ENCODE data around the gene SLC9A3.

Gene SLC9A3

DNA sequence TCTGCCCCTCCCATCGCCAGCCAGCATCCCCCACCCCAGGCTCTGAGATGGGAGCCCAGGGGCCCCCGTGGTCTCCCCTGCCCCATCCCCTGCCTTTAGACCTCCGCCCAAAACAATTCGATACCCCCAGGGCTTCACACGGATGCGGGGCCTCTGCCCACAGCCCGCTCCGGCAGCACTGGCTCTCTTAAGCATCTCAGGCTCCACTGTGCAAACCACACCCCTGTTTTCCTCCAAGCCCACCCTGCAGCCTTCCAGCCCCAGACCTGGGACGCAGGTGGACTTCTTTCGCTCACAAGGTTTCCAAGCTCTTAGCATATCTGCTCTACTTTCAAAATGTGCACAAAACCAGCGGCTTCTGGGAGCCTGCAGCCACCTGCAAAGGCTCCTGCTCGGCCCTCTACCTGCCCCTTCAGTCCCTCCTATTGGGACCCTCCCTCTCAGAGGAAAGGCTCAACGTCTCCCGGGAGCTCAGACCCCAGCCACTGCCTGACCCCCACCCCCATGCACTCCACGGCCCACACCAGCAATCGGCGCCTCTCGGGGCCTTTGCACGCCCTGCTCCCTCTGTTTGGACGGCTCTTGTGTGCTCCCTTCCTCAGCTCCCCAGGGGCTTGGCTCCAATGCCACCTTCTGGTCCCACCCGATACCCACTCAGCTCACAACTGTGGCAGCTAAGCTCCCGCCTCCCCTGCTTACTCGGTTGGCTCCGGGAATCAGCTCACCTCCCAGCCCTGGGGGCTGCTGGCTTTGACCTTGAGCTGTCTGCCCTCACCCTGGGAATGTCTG, 918 bp upstream of the SLC9A3 start:
- TF ChIP-seq JUND (IDR thresholded peaks at IDR 0.05; ENCODE audit: low read depth) = no peak
- in situ Hi-C loops (cut with HindIII; ENCODE audit: low pct_unique_long_range_greater_than_20kb, low sequenced_read_pairs) = no loop called here
- DNase-seq (ENCODE audit: low read depth in 1 of 2, low spot score in 1 of 2) = no peak

DNA sequence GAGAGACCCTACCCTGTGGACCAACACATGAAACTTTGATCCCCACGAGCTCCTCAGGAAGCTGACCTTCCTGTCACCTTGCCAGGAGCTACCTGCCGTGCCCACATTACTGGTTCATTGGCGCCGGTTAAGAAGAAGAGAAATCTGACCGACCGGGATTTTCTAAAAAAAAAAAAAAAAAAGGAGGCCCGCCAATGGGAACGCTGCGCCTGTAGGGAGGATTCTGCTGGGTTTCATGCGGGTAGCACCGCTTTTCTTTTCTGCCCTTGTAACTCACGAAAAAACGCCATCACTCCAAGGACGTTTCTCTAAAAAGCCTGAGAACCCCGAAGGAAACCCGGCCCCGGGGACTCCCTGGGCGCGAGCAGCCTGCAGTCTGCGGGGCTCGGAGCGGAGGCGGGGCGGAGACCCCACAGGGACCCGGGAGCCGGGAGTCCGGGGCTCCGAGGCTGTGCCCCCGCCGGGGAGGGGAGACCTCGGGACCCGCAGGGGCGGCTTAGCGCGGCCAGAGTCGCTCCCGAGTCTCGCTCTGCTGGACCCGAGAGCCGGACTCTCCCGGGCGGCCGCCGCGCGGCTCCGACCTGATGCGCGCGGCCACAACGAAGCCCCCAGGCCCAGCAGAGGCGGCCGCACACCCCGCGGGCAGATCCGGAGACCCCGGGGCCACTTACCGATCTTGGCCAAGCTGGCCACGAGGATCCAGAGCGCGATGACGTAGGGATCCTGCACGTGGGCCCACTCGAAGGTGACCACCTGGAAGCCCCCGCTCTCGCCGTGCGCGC, 617 bp downstream of the SLC9A3 start:
- in situ Hi-C loops (cut with HindIII; ENCODE audit: low pct_unique_long_range_greater_than_20kb, low sequenced_read_pairs) = no loop called here

DNA sequence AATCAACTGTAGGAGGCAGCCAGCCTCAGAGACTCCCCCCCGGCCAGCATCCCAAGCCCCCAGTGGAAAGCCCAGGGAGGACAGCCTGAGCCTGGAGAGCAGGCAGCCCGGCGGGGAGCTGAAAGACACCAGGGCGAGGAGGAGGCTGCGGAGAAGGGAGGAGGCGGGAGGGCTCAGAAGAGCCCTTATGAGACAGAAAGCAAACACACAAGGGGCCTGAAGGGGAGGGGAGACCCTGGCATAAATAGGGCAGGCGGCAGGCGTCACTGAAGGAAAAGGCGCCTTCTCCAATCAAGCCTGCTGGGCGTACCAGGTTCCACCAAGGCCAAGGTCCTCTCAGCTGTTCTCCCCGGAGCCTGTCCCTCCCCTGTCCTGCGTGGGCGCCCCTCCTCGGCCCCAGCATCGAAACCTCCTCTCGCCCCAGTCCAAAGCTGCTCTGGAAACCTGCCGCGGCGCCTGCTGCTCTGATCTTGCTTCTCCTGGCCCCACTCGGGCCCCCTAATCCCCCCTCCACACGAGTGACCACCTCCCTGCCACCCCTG, 1.3 kb downstream of the SLC9A3 start:
- no peak for DNase-seq (ENCODE audit: low read depth in 1 of 2, low spot score in 1 of 2)
- in situ Hi-C loops (cut with HindIII; ENCODE audit: low pct_unique_long_range_greater_than_20kb, low sequenced_read_pairs) = no loop called here
- TF ChIP-seq JUND (IDR thresholded peaks at IDR 0.05; ENCODE audit: low read depth) = no peak

More for the DNA sequence above, 617 bp downstream of the SLC9A3 start:
- no peak for TF ChIP-seq JUND (IDR thresholded peaks at IDR 0.05; ENCODE audit: low read depth)
- DNase-seq (ENCODE audit: low read depth in 1 of 2, low spot score in 1 of 2) = no peak

DNA sequence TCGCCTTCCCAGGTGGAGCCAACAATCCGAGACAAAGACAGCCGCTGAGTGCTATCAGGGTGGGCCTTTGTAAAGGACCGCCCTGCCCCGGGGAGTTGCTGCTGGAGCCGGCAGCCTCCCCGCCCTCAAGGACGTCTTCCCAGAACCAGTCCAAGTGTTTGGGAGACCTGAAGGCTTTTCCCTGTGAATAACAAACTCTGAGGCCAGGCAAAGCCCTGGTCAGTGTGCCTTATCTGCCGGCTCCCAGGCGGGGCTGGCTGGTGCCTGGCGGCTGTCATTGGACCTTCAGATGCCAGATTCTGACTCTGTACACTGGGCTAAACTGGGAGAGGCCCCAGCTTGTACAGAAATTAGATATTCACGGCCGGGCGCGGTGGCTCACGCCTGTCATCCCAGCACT, 2.1 kb downstream of the SLC9A3 start:
- TF ChIP-seq JUND (IDR thresholded peaks at IDR 0.05; ENCODE audit: low read depth) = no peak
- in situ Hi-C loops (cut with HindIII; ENCODE audit: low pct_unique_long_range_greater_than_20kb, low sequenced_read_pairs) = no loop called here
- DNase-seq (ENCODE audit: low read depth in 1 of 2, low spot score in 1 of 2) = no peak

DNA sequence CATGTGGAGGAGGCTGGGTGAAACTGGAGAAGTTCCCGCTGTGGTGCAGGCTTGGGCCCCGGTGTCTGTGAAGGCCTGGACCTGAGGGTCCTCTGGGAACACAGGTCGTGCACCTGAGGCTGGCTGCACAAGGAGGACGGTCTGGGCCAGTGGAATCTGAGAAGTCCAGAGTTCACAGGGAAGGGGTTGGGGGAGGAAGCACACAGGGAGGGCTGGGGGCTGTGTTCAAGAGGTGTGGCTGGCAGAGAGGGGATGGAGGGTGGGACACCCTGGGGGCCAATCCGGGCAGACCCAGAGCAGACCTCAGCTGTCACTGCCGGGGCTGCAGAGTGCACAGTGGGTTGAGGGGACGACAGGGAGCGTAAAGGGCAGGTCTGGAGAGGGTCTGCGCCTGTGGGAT, 2.6 kb downstream of the SLC9A3 start:
- DNase-seq (ENCODE audit: low read depth in 1 of 2, low spot score in 1 of 2) = no peak
- TF ChIP-seq JUND (IDR thresholded peaks at IDR 0.05; ENCODE audit: low read depth) = no peak
- in situ Hi-C loops (cut with HindIII; ENCODE audit: low pct_unique_long_range_greater_than_20kb, low sequenced_read_pairs) = no loop called here

DNA sequence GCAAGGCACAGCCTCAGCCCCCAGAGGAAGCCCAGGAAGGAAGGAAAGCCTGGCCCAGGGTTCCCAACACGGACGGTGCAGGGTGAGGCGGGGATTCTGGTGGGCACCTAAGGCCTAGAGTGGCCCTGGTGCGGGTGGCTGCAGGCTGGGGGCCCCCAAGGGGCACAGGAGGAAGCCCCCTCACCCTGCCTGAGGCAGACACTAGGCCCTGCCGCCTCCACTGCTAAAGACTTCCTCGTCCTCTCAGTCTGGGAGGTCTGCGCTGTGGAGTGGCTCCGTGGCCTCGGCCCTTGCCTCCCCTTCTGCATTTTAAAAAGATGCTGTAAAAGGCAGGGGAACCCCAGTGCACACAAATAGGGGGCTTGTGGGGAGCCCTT, 3.4 kb downstream of the SLC9A3 start:
- DNase-seq (ENCODE audit: low read depth in 1 of 2, low spot score in 1 of 2) = no peak
- TF ChIP-seq JUND (IDR thresholded peaks at IDR 0.05; ENCODE audit: low read depth) = no peak
- in situ Hi-C loops (cut with HindIII; ENCODE audit: low pct_unique_long_range_greater_than_20kb, low sequenced_read_pairs) = no loop called here

DNA sequence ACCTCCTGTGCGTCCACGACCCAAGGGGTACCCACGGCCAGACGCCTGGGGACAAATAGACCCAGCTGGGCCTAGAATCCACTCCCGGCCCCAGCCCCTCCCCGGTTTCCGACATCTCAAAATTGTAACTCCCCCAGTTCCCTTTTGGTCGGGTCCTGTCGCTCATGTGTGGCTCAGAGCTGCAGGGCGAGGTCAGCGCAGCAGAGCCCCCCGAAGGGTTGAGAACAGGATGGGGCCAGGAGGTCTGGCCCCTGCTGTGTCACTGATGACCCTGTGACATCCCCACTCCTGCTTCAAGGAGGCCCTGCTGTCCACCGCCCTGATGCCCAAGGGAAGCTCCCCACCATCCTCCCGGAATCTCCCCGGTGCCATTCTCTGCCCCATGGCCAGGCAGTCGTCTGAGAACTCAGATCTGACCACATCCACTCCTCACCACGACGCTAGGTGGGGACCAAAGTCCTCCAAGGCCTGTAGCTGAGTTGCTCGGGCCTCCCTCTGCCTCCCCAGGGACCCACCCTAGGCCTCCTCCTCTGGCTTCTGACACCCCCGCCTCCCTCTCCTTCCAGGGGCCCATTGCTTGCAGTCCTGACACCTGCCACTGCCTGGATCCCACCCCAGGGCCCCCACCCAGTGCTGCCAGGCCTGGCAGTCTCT, 3.9 kb downstream of the SLC9A3 start:
- in situ Hi-C loops (cut with HindIII; ENCODE audit: low pct_unique_long_range_greater_than_20kb, low sequenced_read_pairs) = no loop called here
- TF ChIP-seq JUND (IDR thresholded peaks at IDR 0.05; ENCODE audit: low read depth) = no peak

DNA sequence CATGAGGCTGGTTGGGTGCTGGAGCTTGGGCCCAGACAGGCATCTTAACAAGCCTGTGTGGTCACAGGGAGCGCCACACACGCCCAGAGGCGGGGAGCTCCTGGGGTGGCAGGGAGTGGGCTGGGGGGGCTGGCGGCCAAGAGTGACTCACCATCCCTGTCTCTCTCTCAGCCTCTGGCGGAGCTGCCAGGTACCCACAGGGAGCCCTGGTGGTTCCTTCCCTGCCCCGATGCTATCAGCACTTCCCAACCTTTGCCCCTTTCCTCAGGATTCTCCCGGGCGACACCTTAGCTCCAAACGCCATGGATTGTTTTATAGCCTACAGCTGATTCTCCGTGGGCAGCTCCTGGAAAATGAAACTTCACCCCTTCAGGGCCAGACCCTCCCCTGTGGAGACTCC, 5.5 kb downstream of the SLC9A3 start:
- no peak for DNase-seq (ENCODE audit: low read depth in 1 of 2, low spot score in 1 of 2)
- in situ Hi-C loops (cut with HindIII; ENCODE audit: low pct_unique_long_range_greater_than_20kb, low sequenced_read_pairs) = no loop called here
- TF ChIP-seq JUND (IDR thresholded peaks at IDR 0.05; ENCODE audit: low read depth) = no peak

More for the DNA sequence above, 3.9 kb downstream of the SLC9A3 start:
- no peak for DNase-seq (ENCODE audit: low read depth in 1 of 2, low spot score in 1 of 2)

DNA sequence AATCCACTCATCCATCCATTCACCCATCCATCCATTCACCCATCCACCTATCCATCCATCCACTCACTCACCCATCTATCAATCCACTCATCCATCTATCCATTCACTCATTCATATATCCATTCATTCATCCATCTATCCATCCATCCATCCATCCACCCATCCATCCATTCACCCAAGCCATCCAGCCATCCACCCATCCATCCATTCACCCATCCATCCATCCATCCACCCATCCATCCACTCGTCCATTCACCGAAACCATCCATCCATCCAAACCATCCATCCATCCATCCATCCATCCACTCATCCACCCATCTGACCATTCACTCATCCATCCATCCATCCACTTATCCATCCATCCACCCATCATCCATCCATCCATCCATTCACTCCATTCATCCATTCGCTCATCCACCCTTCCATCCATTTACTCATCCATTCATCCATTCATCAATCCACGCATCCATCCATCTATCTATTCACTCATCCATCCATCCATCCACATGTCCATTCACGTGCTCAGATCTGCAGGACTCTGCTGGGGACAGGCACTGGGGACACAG, 6.6 kb downstream of the SLC9A3 start:
- in situ Hi-C loops (cut with HindIII; ENCODE audit: low pct_unique_long_range_greater_than_20kb, low sequenced_read_pairs) = no loop called here
- no peak for TF ChIP-seq JUND (IDR thresholded peaks at IDR 0.05; ENCODE audit: low read depth)
- no peak for DNase-seq (ENCODE audit: low read depth in 1 of 2, low spot score in 1 of 2)

DNA sequence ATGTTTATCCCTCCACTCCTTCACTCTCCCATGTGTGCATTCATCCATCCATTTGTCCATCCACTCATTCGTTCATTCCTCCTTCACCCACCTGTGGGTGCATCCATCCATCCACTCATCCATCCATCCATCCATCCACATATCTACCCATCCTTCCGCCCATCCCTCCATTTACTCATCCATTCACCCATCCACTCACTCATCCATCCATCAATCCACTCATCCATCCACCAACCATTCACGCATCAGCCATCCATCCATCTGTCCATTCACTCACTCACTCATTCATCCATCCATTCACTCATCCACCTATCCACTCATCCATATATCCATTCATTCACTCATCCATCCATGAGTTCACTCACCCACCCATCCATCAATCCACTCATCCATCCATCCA, 7.3 kb downstream of the SLC9A3 start:
- no peak for DNase-seq (ENCODE audit: low read depth in 1 of 2, low spot score in 1 of 2)
- in situ Hi-C loops (cut with HindIII; ENCODE audit: low pct_unique_long_range_greater_than_20kb, low sequenced_read_pairs) = no loop called here
- TF ChIP-seq JUND (IDR thresholded peaks at IDR 0.05; ENCODE audit: low read depth) = no peak

DNA sequence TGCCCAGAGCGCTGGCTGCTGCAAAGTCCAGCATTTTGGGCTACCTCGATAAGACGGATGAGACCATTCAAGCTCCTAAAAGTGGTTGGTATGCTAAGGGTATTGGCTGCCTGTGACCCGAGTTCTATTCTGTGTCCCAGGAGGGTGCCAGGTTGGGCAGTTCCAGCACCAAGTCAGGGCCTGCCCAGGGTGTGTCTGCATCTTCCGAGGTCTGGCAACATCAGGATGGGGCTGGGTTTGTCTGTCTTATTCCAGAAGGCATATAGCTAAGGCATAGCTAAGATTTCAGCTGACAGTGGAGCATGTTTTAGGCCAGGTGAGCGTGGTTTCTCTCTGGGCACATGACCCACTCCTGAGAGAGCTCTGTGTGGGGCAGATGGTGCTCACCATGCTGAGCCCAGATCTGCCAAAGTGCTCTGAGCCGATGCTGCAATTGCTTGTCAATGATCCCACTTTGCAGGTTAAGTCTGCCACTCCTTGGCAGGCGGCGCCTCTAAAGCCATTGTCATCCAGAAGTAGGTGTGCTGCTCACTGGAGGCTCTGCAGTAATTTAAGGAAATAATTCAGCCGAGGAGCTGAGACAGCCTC, 7.8 kb downstream of the SLC9A3 start:
- in situ Hi-C loops (cut with HindIII; ENCODE audit: low pct_unique_long_range_greater_than_20kb, low sequenced_read_pairs) = no loop called here
- no peak for DNase-seq (ENCODE audit: low read depth in 1 of 2, low spot score in 1 of 2)

DNA sequence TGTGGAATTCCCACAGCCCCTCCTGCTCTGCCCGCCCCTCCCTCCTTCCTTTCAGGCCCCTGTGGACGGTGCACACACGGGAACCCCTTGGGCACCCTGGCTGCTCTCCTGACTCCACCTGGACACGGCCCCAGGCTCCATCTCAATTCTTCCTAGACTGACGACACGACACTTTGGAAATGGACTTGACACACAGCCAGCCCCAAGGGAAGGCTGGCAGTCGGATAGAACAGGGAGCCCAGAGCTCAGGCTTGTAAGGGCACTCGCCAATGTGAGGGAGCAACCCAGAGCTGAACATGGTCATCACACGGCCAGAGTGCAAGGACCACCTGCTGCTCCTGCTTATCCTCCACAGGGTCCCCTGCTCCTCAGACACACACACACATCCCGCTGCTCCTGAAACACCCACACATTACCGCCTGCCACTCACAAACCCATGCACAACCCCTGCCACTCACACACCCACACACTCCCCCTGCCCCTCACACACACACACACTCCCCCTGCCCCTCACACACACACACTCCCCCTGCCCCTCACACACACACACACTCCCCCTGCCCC, 8.9 kb downstream of the SLC9A3 start:
- peak in 1 of 2 experiments; percentile 53 for DNase-seq (ENCODE audit: low read depth in 1 of 2, low spot score in 1 of 2)
- no peak for TF ChIP-seq JUND (IDR thresholded peaks at IDR 0.05; ENCODE audit: low read depth)
- in situ Hi-C loops (cut with HindIII; ENCODE audit: low pct_unique_long_range_greater_than_20kb, low sequenced_read_pairs) = no loop called here

More for the DNA sequence above, 7.8 kb downstream of the SLC9A3 start:
- TF ChIP-seq JUND (IDR thresholded peaks at IDR 0.05; ENCODE audit: low read depth) = no peak
